ENCODE results near the gene XRCC5.

GRCh38 chr2:216183462-216183861 is 74.3 kb downstream of the XRCC5 start:
- TF ChIP-seq CTCF (IDR thresholded peaks at IDR 0.05): no peak
- no peak for TF ChIP-seq EZH2 (IDR thresholded peaks at IDR 0.05; ENCODE audit: borderline replicate concordance, insufficient read depth, low read depth, low read length, poor library complexity, severe bottlenecking)
